ENCODE measurements around the gene LRPAP1. TPM values are rescaled to one million over a fixed set of nuclear protein-coding genes. Genes with fewer than 3 reads are reported as not detected.
"Not testable (repeated sequence)": the region's sequence is repeated elsewhere in the genome, so short reads cannot be mapped to it uniquely, and the experiment has no call there.

The LRPAP1 gene
- total and polyA plus RNA-seq, 8 donors = 31.5 to 92.0 (median 52.8) TPM

GRCh38 chr4:3575426-3576369, 43.5 kb upstream of the LRPAP1 start:
- H3K27ac ChIP-seq; H3K4me1 ChIP-seq; H3K9me3 ChIP-seq; H3K36me3 ChIP-seq; intact Hi-C loops (cut with DNase I; ENCODE audit: low total_unique reads); H3K4me3 ChIP-seq; DNase-seq: not testable (repeated sequence)
- H3K27me3 ChIP-seq = peaks cover 0 to 30% (median 0%) of the 10 kb centered on the region in 3 donors
- 60 to 72% (median 72%) methylated on average over 4 to 19 of the region's 19 CpGs for WGBS, 5 donors

GRCh38 chr4:3574865-3575264, 42.6 kb upstream of the LRPAP1 start:
- H3K36me3 ChIP-seq; H3K9me3 ChIP-seq; DNase-seq; H3K4me1 ChIP-seq; intact Hi-C loops (cut with DNase I; ENCODE audit: low total_unique reads); H3K4me3 ChIP-seq; H3K27ac ChIP-seq: not testable (repeated sequence)
- 68 to 81% (median 73%) methylated on average over 9 of the region's 9 CpGs for WGBS, 5 donors
- peaks cover 0 to 31% (median 0%) of the 10 kb centered on the region in 3 donors for H3K27me3 ChIP-seq

- H3K4me1 ChIP-seq; H3K9me3 ChIP-seq; DNase-seq; intact Hi-C loops (cut with DNase I; ENCODE audit: low total_unique reads); H3K27ac ChIP-seq; H3K4me3 ChIP-seq; H3K36me3 ChIP-seq: not testable (repeated sequence)
- peaks cover 0 to 31% (median 0%) of the 10 kb centered on the region in 3 donors for H3K27me3 ChIP-seq
- WGBS, 5 donors = 86 to 90% (median 88%) methylated on average over 20 of the region's 20 CpGs
Measured at GRCh38 chr4:3574346-3574745, 42.1 kb upstream of the LRPAP1 start.

- intact Hi-C loops (cut with DNase I; ENCODE audit: low total_unique reads) = no loop called here
- 84 to 94% (median 87%) methylated on average over 4 to 12 of the region's 12 CpGs for WGBS, 5 donors
Measured at GRCh38 chr4:3573131-3573530, 40.9 kb upstream of the LRPAP1 start.

GRCh38 chr4:3572363-3572762, 40.1 kb upstream of the LRPAP1 start:
- DNase-seq = no peak
- peaks cover 0 to 31% (median 0%) of the 10 kb centered on the region in 3 donors for H3K27me3 ChIP-seq
- intact Hi-C loops (cut with DNase I; ENCODE audit: low total_unique reads) = no loop called here
- H3K4me1 ChIP-seq = no peaks in the 10 kb centered on the region
- H3K4me3 ChIP-seq = no peak overlapping the region
- 66 to 69% (median 67%) methylated on average over 5 to 13 of the region's 13 CpGs for WGBS, 5 donors
- TF ChIP-seq EP300 (IDR thresholded peaks at IDR 0.05) = no peak
- TF ChIP-seq POLR2A (IDR thresholded peaks at IDR 0.05) = no peak
- no peak for TF ChIP-seq CTCF (IDR thresholded peaks at IDR 0.05)
- TF ChIP-seq POLR2AphosphoS5 (IDR thresholded peaks at IDR 0.05) = no peak
- H3K36me3 ChIP-seq = no peaks in the 10 kb centered on the region
- no peak overlapping the region for H3K27ac ChIP-seq
- no peaks in the 10 kb centered on the region for H3K9me3 ChIP-seq

More at GRCh38 chr4:3573131-3573530, 40.9 kb upstream of the LRPAP1 start:
- Histone ChIP-seq H3K27me3 (peaks cover 0 to 31% (median 0%) of the 10 kb centered on the region in 3 donors), H3K4me1 (no peaks in the 10 kb centered on the region), H3K9me3 (no peaks in the 10 kb centered on the region), H3K4me3 (no peak overlapping the region), H3K27ac (no peak overlapping the region), H3K36me3 (no peaks in the 10 kb centered on the region)
- DNase-seq = no peak
- TF ChIP-seq EP300 (IDR thresholded peaks at IDR 0.05) = no peak
- no peak for TF ChIP-seq POLR2A (IDR thresholded peaks at IDR 0.05)
- TF ChIP-seq CTCF (IDR thresholded peaks at IDR 0.05) = no peak
- TF ChIP-seq POLR2AphosphoS5 (IDR thresholded peaks at IDR 0.05) = no peak

- WGBS, 5 donors = 80 to 93% (median 81%) methylated on average over 7 to 11 of the region's 11 CpGs
- Histone ChIP-seq H3K36me3 (no peaks in the 10 kb centered on the region), H3K9me3 (no peaks in the 10 kb centered on the region), H3K27me3 (peaks cover 0 to 29% (median 0%) of the 10 kb centered on the region in 3 donors), H3K4me3 (no peak overlapping the region), H3K4me1 (no peaks in the 10 kb centered on the region), H3K27ac (no peak overlapping the region)
- no peak for TF ChIP-seq EP300 (IDR thresholded peaks at IDR 0.05)
- no peak for TF ChIP-seq POLR2A (IDR thresholded peaks at IDR 0.05)
- no peak for TF ChIP-seq POLR2AphosphoS5 (IDR thresholded peaks at IDR 0.05)
- no peak for TF ChIP-seq CTCF (IDR thresholded peaks at IDR 0.05)
- DNase-seq = no peak
- intact Hi-C loops (cut with DNase I; ENCODE audit: low total_unique reads) = no loop called here
Measured at GRCh38 chr4:3571921-3572320, 39.7 kb upstream of the LRPAP1 start.

- H3K27ac ChIP-seq; H3K9me3 ChIP-seq; H3K36me3 ChIP-seq; H3K4me3 ChIP-seq; intact Hi-C loops (cut with DNase I; ENCODE audit: low total_unique reads); H3K4me1 ChIP-seq; DNase-seq: not testable (repeated sequence)
- WGBS, 5 donors = 60 to 73% (median 64%) methylated on average over 14 to 15 of the region's 15 CpGs
- peaks cover 0 to 21% (median 0%) of the 10 kb centered on the region in 3 donors for H3K27me3 ChIP-seq
Measured at GRCh38 chr4:3570923-3571322, 38.7 kb upstream of the LRPAP1 start.

GRCh38 chr4:3569611-3570010, 37.4 kb upstream of the LRPAP1 start:
- H3K9me3 ChIP-seq; H3K4me1 ChIP-seq; H3K36me3 ChIP-seq; H3K4me3 ChIP-seq; DNase-seq; intact Hi-C loops (cut with DNase I; ENCODE audit: low total_unique reads); H3K27ac ChIP-seq: not testable (repeated sequence)
- 71 to 79% (median 77%) methylated on average over 5 to 15 of the region's 15 CpGs for WGBS, 5 donors
- peaks cover 0 to 21% (median 0%) of the 10 kb centered on the region in 3 donors for H3K27me3 ChIP-seq

Data from stomach (tissue), 9 donors.